Measurements from ENCODE around the gene SCFD2. TPM values are rescaled to one million over a fixed set of nuclear protein-coding genes. Genes with fewer than 3 reads are reported as not detected.

SCFD2 gene
- total RNA-seq, 1 experiment from 2014 or later: 12.4 TPM

- Mint-ChIP-seq H3K27ac (peak overlapping the region; percentile 30), H3K4me3 (no peak overlapping the region), H3K36me3 (peaks cover 30% of the 10 kb centered on the region), H3K27me3 (ENCODE audit: low read depth) (no peaks in the 10 kb centered on the region), H3K9me3 (peaks cover 33% of the 10 kb centered on the region), H3K4me1 (peaks cover 33% of the 10 kb centered on the region)
- ChIA-PET POLR2A (no interaction called here), CTCF (interaction anchor here (0.8 to 1.3 kb wide), 5 partner anchors 9 to 315 kb away, joined by 3 to 5 read pairs (median 3); no protein-coding TSS in a partner anchor)
- DNase-seq (ENCODE audit: low spot score) (no peak), ATAC-seq (peak; percentile 79)
- TF ChIP-seq ETV6 (CRISPR knock-in tag; IDR thresholded peaks at IDR 0.05) (peak; percentile 22; the same call in 1 of the 2 replicates), KAT7 (CRISPR knock-in tag; IDR thresholded peaks at IDR 0.05; ENCODE audit: borderline replicate concordance) (no peak)
These were observed 482.7 kb downstream of the SCFD2 start for GRCh38 chr4:52883183-52883621.

GRCh38 chr4:52880994-52881393, 484.9 kb downstream of the SCFD2 start:
- DNase-seq (ENCODE audit: low spot score) (no peak), ATAC-seq (no peak)
- Mint-ChIP-seq H3K27me3 (ENCODE audit: low read depth) (no peaks in the 10 kb centered on the region), H3K36me3 (peaks cover 16% of the 10 kb centered on the region), H3K4me3 (no peak overlapping the region), H3K4me1 (peaks cover 50% of the 10 kb centered on the region), H3K27ac (no peak overlapping the region), H3K9me3 (peaks cover 17% of the 10 kb centered on the region)
- no peak for TF ChIP-seq HMGXB4 (CRISPR knock-in tag; IDR thresholded peaks at IDR 0.05)
- no peak for TF ChIP-seq MLX (CRISPR knock-in tag; IDR thresholded peaks at IDR 0.05)
- no peak for TF ChIP-seq E2F4 (CRISPR knock-in tag; IDR thresholded peaks at IDR 0.05; ENCODE audit: borderline replicate concordance, low read depth)
- TF ChIP-seq ZNF425 (CRISPR knock-in tag; conservative IDR thresholded peaks at IDR 0.05): no peak
- no peak for TF ChIP-seq ZNF232 (CRISPR knock-in tag; IDR thresholded peaks at IDR 0.05)
- no peak for TF ChIP-seq ELF4 (CRISPR knock-in tag; IDR thresholded peaks at IDR 0.05; ENCODE audit: low read depth)
- TF ChIP-seq CREB1 (CRISPR knock-in tag; IDR thresholded peaks at IDR 0.05): no peak
- ChIA-PET CTCF (no interaction called here), POLR2A (no interaction called here)

- DNase-seq (ENCODE audit: low spot score): no peak
These were observed 486.4 kb downstream of the SCFD2 start for GRCh38 chr4:52879471-52879870.

More at GRCh38 chr4:52879471-52879870, 486.4 kb downstream of the SCFD2 start:
- H3K4me1 Mint-ChIP-seq: peaks cover 55% of the 10 kb centered on the region
- peaks cover 16% of the 10 kb centered on the region for H3K9me3 Mint-ChIP-seq
- peaks cover 16% of the 10 kb centered on the region for H3K36me3 Mint-ChIP-seq
- no peak for ATAC-seq
- ChIA-PET POLR2A (no interaction called here), CTCF (interaction anchor here (1.2 kb wide), 1 partner anchor 32 kb away, joined by 4 read pairs; no protein-coding TSS in a partner anchor)
- no peak overlapping the region for H3K27ac Mint-ChIP-seq
- no peak overlapping the region for H3K4me3 Mint-ChIP-seq
- TF ChIP-seq ZBTB43 (CRISPR knock-in tag; IDR thresholded peaks at IDR 0.05): no peak
- peaks cover 8% of the 10 kb centered on the region for H3K27me3 Mint-ChIP-seq (ENCODE audit: low read depth)

Data from WTC11 (cell line).